Kasumi-1 (cell line): ENCODE measurements around the gene FOXO1.
A peak's percentile ranks its signal among the peaks of the same experiment; 100 is the strongest.

Experiments
- DNase-seq, 2 experiments: peaks; one replicate each; lab custom pipeline; 2025; lab: John Stamatoyannopoulos, UW

FOXO1 gene

DNA sequence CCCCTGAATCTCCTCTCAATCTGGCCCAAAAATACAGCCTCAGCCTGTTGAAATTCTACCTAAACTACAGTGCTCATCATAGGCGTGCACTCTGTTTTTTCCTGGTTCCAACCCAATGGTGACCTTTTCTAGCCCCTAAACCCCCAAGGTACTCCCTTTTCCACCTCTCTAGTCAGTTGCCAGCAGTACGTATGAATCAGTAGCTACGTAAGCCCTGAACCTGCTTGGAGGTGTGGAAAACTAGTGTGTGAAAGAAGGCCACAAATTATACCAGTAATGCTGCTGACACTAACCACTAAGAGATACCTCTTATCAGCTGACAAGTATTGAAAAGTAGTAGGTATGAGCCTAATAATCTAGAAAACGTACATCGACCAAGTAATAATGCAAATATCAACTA is 60.9 kb downstream of the FOXO1 start:
- DNase-seq = no peak

DNA sequence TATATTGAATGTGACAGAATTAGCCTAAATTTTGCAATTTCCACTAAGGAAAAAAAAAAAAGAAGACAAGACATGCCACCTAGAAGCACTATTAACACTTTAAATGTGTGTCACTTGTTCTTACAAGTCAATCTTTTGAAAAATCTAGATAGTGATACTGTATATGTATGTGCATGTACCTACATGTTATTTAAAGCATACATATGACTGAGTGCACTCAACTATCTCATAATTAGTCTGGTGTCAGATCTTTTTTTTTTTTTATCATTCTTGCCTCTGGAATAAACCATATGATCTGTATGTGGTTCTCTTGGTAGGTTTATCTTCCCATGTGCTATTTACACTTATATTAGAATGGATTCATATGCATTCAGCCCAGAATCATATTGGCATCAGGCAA is 62.3 kb downstream of the FOXO1 start:
- DNase-seq = no peak

DNA sequence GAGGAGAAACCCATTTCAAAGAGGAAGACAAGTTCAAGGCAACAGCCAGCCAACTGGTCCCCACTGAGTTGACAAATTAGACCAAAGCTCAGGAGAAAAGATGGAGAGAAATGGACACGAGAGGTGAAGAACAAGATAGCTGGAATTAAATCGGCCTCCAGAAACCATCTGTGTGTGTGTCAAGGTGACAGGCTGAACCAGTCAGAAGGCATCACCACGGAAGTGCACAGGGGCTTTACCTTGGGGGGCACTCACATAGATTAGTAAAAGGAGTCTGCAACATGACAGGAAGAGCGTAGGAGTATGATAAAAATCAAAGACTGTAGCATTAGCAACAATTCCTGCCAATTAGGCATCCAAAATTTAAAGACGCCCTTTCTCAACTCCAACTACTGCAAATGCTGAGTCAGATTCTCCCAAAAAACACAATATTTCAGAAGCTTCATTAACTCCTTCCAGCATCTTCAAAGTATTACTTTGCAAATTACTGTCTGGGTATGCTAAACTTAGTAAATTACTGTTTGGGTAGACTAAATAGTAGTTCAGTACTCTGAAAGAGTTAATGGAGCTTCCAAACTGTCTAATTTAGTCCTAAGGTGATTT is 66.2 kb downstream of the FOXO1 start:
- DNase-seq = no peak

DNA sequence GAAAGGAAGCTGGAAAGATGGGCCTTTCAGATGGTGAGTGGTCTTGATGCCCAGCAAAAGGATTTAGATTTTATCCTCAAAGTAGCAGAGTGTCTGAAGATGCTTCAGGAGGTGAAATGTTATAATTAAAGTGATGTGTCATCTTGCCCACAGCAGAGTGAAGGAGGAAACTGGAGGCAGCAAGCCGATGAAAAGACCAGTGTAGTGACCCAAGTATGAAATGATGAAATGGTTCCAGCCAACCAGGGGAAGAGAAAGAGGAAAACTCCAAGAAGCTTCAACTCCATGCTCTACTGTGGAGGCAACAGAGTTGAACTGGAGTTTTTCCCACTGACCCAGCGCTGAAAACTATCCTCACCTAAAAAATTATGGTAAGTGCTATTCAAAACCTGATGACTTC is 66.7 kb downstream of the FOXO1 start:
- DNase-seq = no peak

DNA sequence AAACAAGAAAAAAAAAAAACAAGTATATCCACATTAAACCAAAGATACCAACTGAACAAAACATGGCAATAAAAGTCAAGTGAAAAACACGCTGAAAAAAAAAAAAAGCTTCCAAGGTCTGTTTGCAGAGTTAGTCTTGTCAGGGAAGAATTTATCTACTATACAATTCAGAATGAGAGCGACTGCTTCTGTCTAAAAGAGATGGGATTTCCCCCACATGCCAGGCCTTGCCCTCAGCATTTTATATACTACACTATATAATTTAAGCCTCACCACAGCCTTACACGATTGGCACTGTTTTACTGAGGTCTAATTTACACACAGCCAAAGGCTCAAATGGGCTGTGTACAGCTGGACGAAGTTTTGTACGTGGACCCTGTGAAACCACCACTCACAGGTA is 67.3 kb downstream of the FOXO1 start:
- DNase-seq = no peak

DNA sequence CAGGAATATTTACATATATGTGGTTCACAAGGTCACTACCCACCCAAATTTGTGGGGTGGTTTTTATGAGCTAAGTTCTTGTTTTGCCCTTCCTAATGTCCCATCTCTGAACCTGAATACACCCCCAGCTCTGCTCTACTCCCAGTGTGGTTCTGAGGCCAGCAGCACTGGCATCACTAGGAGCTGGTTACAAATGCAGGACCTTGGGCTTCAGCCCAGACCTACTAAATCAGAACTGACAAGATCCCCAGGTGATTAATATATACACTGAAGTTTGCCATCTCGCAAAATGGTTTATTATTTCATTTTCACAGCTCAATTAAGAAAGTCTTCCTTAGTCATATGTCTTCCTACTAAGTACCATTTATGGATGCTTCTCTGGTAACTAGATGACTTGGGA is 67.9 kb downstream of the FOXO1 start:
- DNase-seq = no peak

DNA sequence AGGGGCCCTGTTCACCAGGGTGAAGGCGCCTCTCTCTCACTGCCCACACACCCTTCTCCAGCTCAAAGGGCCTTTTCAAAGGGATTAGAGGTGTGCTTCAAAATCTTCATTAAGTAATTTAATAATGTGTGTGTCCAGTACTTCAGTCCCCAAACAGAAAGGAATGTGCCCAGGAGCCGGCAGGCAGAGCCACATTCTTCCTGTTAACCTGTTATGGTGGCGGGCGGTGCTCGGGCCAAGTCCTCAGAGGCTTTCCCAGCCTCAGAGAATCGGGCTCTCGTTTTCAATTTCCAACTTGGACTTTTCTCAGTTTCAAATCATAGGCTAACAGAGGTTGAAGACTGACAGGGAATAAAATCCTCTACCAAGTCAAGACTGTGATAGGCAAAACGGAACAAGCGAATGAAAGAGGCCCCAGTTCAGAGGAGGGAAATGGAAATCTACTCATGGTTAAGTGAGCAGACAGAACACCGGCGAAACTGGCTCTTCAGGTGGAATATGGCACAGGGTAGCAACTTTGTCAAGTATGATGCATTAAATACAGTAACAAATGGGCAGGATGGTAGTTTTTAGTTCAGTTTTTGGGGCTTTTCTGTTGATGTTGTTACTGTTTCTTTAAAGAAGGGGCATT is 68.6 kb downstream of the FOXO1 start:
- DNase-seq = no peak

DNA sequence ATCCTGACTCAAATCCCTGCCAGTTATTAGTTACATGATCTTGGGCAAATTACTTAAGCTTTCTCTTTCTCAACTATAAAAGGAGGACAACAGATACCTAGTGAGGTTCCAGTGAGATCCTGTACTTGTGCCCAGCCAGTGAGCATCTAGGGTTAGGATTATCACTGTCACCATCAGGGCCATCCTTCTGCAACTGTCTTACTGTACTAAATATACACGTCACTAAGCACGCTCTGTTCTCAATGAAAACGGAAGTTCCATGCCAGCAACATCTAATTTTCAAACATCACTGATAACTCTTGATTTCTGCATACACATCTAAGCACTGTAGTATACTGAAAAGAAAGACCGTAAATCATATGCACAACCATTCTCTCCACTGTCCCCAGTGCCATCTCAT is 70.0 kb downstream of the FOXO1 start:
- no peak for DNase-seq

DNA sequence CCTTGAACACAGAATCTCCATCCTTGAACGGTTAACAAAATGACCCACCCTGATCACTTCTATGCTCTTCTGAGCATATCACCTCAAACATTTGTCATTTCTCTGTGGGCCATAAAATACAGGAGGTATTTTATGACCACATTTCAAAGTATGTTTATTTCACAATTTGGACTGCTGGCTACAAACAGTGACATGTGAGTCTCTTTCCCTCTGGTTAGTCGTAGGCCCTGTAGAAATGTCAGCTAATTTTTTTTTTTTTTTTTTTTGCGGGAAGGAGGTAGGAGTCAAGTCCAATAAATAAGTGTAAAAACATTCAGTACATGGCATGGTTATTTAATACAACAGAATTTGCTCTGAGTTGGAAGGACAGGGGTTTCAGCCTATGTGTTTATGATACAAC is 70.7 kb downstream of the FOXO1 start:
- DNase-seq = no peak

DNA sequence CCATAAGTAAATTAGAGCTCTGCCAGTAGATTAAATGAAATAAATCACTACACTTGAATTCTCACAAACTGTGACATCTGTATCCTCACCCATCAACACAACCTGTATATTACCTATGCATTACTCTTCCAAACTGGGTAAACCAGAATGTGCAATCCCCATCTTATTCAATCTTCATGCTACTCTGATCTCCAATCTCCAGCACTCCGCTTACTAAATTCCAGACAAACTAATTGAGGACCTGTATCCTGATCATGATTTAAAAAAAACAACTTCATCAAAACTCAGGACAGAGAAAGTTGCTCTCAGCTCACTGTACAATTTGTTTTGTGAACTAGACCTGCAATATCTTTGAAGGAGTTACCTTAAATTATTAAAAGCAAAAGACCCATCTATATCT is 74.4 kb downstream of the FOXO1 start:
- DNase-seq = no peak

DNA sequence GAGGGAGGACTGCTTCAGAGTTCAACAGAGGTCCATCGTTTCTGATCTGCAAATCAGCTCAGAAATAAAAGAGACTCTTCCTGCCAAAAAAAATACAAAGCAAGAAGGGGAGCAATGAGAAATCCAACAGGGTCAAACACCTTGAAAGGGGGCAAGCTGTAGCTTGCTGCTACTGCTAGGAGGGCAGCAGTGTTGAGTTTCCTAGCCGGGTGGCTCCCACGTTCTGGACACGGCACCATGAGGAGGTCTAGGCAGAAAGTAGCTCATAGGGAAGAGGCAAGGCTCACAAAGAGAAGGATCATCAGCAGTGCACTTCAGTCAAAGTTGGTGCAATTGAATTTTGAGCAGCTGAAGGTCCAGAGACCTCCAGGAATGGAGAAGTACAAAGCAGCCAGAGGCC is 75.3 kb downstream of the FOXO1 start:
- DNase-seq = no peak

DNA sequence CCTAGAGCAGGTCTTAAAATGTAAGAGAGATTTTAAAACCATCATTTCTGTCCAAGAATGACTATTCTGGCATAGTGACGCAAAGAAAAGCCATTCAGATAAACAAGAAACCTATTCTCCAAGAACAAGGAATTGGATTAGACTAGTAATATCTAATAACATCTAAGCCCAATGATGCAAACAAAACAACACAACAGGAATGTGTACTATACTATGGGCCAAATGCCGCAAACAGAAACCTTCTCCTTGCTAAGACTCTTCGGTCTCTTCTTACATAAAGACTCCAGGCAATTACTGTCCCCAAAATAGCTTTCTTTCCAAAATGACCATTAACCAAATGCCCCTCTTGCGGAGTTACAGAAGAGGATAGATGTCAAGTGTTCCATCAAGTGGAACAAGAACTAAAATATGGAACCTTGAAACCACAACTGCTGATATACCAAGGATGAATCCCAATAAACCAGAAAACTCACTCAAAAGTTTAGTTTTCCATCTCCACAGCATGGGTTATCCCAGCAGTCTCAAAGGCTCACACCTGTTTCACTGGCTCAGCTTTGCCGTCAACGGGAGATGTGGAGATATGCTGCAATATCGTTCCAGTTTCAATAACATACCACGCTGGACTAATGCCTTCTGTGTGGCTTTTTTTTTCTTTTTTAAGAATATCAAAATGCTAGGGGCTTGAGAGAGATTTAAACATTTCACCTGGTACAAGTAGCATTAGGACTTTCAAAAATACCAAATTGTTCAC is 76.2 kb downstream of the FOXO1 start:
- no peak for DNase-seq

DNA sequence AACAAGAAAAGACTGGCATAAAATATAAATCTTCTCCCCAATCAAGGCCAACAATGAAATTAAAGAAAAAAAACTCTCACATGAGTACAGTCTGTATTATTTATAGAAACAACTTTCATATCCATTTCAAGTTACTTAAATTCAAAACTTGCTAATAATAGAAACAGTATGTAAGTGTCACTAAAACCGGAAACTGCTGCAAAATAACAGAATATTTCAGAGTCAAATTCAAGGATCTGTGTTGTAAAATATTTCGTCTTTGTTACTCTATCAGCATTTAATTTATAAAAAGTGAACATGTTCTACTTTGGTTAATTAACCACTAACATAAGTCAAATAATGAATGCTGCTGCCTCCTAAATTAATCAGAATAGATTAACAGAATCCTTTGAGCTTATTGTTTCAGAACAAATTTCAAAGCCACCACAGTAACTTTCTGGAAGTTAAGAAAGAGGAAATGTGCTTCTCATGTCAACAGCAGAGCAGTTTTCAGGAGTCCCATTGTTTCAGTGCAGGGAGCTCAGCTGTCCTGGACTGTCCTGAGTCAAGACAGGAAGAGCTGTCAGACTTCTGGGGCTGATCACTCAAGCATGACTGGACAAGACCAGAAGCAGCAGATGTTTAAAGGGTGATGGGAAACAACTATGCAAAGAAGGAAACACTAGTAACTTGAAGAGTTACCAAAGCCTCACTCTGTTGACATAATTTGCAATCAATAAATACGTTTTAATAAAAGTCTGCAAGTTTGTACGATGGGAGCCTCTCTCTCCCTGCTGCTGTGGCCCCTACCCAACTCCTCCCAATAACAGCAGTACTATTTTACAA is 76.9 kb downstream of the FOXO1 start:
- DNase-seq = peak; percentile 66 to 73

DNA sequence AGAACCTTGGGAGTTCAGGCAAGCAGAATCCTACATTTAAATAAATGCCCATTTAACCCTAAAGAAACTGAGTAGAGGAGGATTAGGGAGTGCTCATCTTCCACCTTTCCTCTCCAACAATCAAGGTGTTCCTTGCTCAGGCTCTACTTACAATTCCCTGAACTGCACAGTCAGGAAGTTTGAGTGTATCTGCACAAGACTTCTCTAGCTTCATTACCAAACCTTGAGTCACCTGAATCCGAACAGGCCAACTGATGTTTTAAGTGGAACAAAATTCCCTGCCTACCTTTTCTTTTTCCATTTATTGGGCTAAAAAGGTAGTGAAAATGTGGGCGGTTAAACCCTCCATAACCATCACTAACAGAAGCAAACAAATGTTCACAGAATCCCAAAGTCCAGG is 78.3 kb downstream of the FOXO1 start:
- DNase-seq = no peak

DNA sequence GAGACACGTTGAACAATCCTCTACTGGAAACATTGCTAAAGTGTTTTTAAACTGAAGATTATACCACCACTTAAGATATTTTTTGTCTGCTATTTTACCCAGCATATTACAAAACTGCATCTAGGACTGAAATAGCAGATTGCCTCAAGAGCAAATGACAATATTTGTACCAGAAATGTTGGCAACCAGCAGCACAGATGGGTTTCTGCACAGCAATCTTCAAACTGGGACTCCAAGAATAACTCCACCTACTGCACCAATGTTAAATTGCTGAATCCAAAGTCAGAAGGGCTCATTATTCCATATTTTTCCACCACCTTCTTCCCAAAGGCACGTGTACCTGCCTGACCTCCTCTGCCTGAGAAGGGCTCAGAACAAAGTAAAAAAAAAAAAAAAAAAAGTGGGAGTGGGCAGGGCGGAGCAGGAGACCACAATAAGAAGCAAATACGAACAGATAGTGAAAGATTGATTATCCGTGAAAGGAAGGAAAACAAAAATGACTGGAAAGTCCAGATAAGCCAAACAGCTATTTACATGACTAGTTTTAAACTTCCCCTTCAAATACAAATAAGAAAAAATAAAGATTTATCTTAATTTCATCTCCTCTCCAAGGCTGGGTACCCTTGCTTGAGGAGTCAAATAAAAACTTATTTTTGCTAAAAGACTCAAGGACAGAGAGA is 79.4 kb downstream of the FOXO1 start:
- DNase-seq = no peak

DNA sequence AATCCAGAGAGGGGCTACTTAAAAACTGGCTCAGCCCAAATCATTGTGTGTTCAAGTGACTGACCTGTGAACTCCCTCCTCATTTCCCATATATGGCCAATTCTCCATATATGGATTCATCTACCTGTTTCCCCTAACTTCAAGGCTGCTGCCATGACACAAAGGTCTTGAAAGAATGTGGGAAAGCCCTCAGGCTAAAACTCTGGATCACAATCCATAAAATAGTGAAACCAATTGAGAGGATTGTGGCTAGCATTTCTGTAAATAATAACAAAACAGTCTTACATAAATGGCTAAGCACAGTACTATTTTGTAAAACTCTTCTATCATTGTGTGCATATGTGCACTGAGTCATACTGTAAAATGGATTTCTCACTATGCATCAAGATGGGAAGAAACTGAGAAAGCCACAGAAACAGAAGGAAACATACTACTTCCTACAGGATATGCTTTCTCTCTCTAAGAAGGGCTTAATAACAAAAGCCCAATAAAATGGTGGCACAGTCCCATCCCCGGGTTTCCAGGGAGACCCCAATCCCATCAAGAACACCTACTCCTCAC is 80.5 kb downstream of the FOXO1 start:
- DNase-seq = peak; percentile 25 to 29

DNA sequence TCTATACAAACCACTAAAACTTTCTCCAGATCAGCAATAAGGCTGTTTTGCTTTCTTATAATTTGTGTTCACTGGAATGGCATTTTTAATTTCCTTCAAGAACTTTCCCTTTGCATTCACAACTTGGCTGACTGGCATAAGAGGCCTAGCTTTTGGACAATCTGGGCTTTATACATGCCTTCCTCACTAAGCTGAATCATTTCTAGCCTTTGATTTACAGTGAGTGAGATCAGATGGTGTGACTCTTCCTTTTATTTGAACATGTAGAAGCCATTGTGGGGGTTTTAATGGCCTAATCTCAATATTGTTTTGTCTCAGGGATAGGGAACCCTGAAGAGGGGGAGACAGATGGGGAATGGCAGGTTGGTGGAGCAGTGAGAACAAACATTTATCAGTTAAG is 82.7 kb downstream of the FOXO1 start:
- no peak for DNase-seq

DNA sequence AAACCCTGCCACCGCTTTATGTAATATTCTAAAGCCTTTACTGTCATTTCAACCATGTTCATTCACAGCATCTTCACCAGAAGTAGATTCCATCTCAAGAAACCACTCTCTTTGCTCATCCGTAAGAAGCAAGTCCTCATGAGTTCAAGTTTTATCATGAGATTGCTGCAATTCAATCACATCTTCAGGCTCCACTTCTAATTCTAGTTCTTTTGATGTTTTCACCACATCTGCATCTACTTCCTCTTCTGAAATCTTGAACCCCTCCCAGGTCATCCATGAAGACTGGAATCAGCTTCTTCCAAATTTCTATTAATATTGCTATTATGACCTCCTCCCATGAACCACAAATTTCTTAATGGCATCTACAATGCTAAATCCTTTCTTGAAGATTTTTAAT is 83.9 kb downstream of the FOXO1 start:
- no peak for DNase-seq

DNA sequence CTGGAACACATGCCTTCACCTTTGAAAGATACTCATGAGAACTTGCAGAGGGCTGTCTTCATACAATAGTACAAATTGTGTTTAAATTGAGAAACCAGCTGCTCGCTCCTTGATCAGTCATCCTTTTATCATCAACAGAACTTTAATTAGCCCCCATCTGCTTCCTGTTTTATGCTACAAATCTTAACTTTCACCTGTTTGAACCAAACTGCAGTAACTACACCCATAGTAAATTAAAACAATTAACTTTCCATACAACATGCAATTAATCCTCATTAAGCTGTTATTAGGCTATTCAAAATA is 85.2 kb downstream of the FOXO1 start:
- no peak for DNase-seq

DNA sequence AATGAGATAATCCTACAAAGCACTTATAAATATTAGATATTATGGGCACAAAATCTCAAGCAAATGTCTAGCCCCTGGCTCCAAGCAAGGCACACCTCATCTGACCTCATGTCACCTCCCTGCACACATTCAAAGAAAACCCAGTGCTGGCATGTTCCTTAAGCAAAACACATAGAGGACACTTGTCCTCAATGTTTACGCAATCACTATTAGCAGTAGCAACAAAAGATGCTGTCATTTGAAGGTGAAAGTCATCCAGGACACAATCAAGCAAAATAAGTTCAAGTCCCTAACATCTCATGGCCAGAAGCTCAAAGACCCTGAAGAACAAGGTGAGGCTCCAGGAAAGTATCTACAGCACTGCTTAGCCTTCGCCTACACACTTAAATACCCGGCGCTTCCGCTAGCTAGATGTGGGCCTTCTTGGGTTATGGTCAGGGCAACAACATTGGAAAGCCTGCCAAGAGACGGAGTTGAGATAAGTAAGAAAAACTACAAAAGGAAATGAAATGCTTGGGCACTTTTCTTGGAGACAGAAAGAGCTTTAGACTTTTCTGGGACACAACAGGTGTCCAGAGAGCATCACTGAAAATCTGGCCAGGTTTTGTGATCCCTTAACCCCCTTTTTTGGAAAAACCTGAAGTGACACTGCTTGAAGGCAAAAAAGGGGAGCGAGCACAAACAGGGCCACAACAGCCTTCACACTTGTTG is 85.7 kb downstream of the FOXO1 start:
- no peak for DNase-seq

DNA sequence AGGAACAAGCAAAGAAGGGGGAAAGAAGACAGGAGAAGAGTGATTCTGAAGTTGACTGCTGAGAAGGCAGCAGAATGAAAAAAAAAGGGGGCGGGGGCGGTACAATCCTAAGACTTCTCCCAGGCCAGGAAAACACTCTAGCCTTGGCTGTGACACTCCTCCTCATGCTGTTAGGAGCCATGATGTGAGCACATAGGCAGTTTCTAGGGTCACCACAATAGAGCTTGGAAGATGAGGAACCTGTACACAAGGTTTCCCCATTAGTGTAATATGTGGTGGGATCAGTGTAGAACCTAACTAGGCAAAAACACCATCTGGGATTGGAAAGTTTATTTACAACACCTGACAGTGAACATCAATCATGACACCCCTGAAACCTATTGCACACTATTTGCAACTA is 86.9 kb downstream of the FOXO1 start:
- no peak for DNase-seq
